Activated effector memory CD4-positive, alpha-beta T cell treated with Interleukin-2 at 50 U/mL for 16 hours (primary cell): ENCODE data around the gene AGAP3.

Source experiments
- DNase-seq: peaks from one replicate; pipeline ENCODE4 v3.0.0-alpha.2; 2020

Gene AGAP3

DNA sequence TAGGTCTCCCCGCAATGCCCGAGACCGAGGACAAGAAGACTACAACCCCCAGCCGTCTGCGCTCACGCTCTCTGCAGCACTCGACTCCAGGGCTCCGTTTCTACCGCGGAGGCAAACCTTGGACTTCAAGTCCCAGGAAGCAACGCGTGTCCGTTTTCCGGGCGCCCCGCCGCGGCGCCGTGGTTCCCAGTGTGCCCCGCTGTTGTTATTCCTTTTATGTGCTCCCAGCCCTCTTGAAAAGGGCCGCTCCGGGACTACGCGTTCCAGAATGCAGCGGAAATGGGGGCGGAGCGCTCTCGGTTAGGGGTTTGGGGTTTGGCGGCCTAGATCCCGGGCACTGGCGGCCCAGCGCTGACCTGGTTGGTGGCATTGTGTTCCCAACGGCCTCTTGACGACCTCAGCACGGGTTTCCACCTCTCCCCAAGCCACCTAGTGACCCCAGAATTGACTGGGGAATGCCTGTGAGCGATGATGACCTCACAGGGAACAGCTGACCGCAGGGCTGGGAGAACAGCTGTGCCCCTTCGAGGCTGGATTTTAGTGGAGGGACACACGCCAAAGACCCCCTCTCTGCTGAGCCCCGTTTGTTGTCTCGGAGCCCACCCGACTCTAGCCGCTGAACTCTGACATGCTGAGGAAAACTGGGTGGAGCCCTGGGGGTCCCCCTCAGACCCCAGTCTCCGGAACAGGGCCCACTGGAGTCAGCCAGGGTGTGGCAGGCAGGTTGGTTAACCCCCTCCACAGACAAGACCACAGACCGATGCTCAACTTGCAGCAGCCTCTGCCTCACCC is 28.1 kb upstream of the AGAP3 start:
- DNase-seq, result peak; percentile 96

DNA sequence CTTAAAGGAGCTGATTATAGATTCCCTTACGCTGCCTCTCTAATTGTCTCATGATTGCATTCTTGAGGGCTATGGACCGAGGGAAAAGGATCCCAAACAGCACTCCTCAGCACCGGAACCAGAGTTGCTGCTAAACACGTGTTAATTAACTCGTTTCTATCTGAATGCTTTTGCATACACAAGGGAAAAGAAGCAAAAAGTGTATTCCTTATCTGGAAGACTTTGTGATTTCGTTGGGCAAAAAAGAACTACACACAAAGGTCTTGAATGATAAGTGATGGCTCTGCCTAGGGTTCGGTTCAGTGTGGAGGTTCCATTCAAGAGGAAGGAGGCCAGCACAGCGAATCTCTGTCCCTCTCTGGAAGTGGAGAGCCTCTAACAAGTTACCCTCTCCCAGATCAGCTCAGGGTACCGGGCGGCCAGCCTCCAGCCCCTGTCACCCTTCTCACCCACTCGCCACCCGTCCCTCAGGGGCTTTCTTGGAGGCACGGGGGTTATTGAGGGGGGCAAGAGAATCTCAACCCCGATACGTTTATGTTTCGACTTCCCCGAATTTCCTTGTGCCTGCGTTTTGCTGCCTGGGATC is 27.4 kb upstream of the AGAP3 start:
- no peak for DNase-seq

- DNase-seq, result peak; percentile 65
Measured at GRCh38 chr7:151059367-151060112, 26.7 kb upstream of the AGAP3 start, which contains the start of gene SLC4A2. Gene SLC4A2, plus strand, starts transcription at chr7:151059589. Its CDS starts 2,399 bp downstream, at chr7:151061988.

- DNase-seq, result no peak
Measured at GRCh38 chr7:151060113-151060415, 26.2 kb upstream of the AGAP3 start.

DNA sequence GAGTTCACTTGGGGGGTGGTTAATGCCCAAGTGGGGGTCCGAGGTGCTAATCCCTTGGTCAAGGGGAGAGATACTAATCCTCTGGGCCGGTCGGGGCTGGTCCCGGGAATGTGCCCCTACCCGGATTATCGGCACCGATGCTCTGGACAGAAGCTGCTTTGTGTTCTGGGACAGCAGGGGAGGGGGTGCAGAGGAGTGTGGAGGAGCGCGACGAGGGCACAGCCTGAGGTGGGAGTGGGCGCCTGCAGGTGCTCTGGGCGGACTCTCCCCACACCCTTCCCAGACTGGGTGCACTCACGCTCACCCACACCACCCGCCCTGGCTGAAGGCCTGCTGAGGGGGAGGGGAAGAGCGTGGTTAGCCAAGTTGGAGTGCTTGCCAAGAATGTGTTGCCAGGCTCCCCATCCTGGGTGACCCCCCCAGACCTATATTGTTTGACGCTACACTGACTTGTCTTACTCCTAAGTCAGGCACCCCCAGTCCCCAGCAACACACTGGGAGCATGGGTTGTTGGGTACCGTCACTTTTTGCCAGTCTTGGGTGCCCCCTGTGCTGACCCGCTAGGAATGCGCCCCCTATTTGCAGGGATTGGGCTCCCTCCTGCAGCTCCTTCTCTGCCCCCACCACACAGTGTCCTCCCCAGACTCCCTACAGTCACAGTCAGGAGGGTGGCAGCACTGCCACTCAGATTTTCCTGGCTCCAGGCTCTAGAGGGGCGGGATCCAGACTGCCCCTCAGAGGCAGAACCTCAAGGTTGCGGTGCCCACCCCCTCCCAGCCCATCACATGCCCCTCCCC is 25.7 kb upstream of the AGAP3 start:
- no peak for DNase-seq

DNA sequence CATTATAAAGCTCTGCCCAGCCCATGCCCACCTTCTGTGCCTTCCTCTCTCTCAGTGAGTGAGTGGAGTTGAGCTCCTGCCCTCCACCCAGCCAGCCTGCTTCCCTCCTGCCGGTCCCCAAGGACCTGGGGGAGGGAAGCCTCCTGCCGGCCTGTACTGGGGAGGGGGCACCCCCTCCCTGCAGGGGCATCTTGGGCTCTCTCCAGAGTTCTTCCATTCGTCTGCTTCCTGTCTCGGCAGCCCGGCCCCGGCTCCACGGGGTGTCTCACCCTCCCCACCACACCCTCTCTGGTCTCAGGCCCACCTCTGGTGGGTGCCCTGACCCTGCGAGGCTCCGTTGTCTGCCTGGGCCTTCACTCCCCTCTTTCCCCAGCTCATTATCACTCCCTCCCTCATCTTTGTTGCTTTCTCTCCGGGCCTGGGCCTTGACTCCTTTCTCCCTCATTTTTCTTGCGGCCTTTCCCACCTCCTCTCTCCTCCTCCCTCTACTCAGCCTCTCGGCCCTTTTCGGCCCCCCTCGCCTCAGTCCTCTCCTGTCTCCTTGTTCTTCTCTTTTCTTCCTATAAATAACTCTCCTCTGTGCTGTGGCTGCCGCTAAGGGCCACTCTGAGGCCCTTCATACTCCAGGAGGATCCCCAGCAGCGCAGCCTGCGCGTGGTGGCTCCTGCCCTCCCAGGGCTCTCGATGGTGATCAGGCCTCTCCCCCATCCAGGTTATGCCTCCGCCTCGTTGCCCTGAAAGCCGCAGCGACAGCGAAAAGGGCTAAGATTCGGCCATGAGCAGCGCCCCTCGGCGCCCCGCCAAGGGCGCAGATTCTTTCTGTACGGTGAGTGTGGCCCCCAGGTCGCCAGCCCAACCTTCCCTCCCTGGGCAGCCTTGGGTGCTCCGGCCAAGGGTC is 24.8 kb upstream of the AGAP3 start:
- DNase-seq, result no peak

DNA sequence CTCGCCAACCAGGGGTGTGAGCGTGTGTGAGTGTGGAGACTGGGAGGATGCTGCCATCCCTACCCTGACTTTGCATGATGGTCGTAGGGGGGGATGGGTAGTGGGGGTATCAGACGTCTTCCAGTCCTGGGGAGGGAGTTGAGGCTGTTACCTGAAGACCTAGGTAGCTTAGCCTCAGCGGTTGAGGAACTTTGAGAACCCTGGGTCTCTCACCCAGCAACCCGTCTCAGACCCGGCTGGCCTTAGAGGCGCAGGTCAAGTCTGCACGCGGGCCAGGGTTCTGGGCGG is 24.2 kb upstream of the AGAP3 start:
- DNase-seq, result no peak

- DNase-seq, result no peak
Measured at GRCh38 chr7:151062399-151063211, 23.7 kb upstream of the AGAP3 start.

GRCh38 chr7:151063212-151063561 is 23.1 kb upstream of the AGAP3 start:
- DNase-seq, result no peak

- no peak for DNase-seq
Measured at GRCh38 chr7:151064454-151064853, 21.8 kb upstream of the AGAP3 start.

- no peak for DNase-seq
Measured at GRCh38 chr7:151064993-151065392, 21.3 kb upstream of the AGAP3 start.

- no peak for DNase-seq
Measured at GRCh38 chr7:151065516-151065915, 20.8 kb upstream of the AGAP3 start.

- DNase-seq, result no peak
Measured at GRCh38 chr7:151066273-151066974, 19.9 kb upstream of the AGAP3 start.

DNA sequence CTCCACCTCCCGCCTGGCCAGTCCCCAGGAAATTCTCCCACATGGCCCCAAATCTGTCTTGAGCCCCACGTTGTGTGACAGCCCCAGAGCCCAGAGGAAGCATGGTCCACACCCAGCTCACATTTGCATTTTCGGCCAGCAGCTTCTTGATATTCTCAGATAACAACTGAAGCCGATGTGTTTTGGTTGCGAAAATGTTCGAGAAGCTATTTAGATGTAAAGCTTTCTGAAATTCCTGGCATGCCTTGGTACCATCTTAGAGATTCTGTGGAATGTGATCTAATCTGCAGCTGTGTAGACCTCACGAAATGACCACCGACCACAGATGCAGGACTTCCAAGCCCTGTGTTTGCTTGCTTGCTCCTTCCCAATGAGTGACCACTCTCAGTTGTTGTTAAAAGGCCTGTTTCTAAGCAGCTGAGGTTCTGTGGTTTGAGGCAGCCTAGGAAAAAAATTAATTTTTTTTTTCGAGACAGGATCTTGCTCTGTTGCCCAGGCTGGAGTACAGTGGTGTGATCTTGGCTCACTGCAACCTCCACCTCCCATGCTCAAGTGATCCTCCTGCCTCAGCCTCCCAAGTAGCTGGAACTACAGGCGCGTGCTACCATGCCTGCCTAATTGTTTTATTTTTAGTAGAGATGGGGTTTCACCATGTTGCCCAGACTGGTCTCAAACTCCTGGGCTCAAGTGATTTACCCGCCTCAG is 18.1 kb upstream of the AGAP3 start:
- DNase-seq, result no peak

GRCh38 chr7:151069841-151070573 is 16.3 kb upstream of the AGAP3 start:
- DNase-seq, result no peak

DNA sequence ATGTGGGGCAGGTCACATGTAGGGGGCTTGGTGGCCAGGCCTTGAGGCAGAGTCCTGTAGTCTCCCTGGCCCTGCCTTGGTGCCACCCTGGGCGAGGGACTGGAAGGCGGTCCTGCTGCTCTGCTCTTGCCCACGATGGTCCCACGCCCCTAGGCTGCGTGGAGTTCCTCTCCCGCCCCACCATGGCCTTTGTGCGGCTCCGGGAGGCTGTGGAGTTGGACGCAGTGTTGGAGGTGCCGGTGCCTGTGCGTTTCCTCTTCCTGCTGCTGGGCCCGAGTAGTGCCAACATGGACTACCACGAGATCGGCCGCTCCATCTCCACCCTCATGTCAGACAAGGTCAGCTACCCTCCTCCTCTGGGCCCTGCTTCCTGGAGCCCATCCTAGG is 15.7 kb upstream of the AGAP3 start:
- no peak for DNase-seq

DNA sequence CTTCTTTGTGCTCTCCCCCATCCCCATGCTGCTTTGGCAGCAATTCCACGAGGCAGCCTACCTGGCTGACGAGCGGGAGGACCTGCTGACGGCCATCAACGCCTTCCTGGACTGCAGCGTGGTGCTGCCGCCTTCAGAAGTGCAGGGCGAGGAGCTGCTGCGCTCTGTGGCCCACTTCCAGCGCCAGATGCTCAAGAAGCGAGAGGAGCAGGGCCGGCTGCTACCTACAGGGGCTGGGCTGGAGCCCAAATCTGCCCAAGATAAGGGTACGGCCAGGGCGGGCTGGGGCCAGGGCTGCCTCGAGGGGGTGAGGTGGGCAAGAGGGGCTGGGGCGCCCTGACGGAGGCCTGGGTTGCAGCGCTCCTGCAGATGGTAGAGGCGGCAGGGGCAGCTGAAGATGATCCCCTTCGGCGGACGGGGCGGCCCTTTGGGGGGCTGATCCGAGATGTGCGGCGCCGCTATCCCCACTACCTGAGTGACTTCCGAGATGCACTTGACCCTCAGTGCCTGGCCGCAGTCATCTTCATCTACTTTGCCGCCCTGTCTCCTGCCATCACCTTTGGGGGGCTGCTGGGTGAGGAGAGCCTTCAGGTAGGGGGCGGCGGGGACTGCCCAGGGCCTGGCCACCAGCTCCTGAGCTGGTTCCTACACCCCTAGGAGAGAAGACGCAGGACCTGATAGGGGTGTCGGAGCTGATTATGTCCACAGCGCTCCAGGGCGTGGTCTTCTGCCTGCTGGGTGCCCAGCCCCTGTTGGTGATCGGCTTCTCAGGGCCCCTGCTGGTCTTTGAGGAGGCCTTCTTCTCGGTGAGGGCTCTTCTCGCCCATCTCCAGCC is 15.0 kb upstream of the AGAP3 start:
- DNase-seq, result no peak

DNA sequence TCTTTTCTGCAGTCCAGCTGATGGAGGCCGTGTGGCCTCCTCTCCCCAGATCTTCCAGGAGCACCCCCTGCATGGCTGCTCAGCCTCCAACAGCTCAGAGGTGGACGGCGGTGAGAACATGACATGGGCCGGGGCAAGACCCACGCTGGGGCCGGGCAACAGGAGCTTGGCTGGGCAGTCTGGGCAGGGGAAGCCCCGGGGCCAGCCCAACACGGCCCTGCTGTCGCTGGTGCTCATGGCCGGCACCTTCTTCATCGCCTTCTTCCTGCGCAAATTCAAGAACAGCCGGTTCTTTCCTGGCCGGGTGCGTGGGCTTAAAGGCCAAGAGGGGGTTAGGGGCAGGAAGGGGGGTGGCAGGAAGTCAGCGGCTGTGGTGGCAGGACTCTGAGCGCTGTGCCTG is 12.3 kb upstream of the AGAP3 start:
- DNase-seq, result no peak
